Fibroblast of lung (primary cell): ENCODE results near the gene KIAA0753. TPM values are rescaled to one million over a fixed set of nuclear protein-coding genes. Genes with fewer than 3 reads are reported as not detected.
A peak's percentile ranks its signal among the peaks of the same experiment; 100 is the strongest.

ENCODE experiments used
- DNase-seq, 2 donors: peaks; one replicate each; pipeline versions ENCODE4 v3.0.0 to v3.0.0-alpha.2; 2010; ENCODE audit warnings: low read depth in 2 of 2
- H2AFZ ChIP-seq: 2 replicates; pipeline ENCODE4 v1.5.1; 2012; ENCODE audit warnings: low read length, control low read depth, inconsistent platforms
- H3K27ac ChIP-seq: 2 replicates; pipeline ENCODE4 v1.5.1; 2011; ENCODE audit warnings: low read length, control low read depth; ENCODE audit not compliant: insufficient read depth
- H3K27me3 ChIP-seq: 2 replicates; pipeline ENCODE4 v1.5.1; 2011; ENCODE audit warnings: mild to moderate bottlenecking, low read length; ENCODE audit not compliant: control insufficient read depth, insufficient read depth
- H3K36me3 ChIP-seq: 2 replicates; pipeline ENCODE4 v1.5.1; 2011; ENCODE audit warnings: low read length; ENCODE audit not compliant: control insufficient read depth, insufficient read depth
- H3K4me1 ChIP-seq: 2 replicates; pipeline ENCODE4 v1.5.1; 2011; ENCODE audit warnings: low read length; ENCODE audit not compliant: control insufficient read depth, insufficient read depth; ENCODE audit errors: extremely low read depth
- H3K4me2 ChIP-seq: 2 replicates; pipeline ENCODE4 v1.5.1; 2011; ENCODE audit warnings: low read length, control low read depth; ENCODE audit not compliant: insufficient read depth; ENCODE audit errors: extremely low read depth
- H3K4me3 ChIP-seq, 4 experiments: fragments of 200-600 bp in 1 of 4; sonication (generic) in 1 of 4; replicated peaks in 1 of 4; 2 replicates each; pipeline ENCODE4 v1.5.1; 2011 to 2016; ENCODE audit warnings: low read length in 4 of 4, low read depth in 3 of 4, mild to moderate bottlenecking in 3 of 4, control low read depth in 2 of 4, inconsistent platforms in 1 of 4, mixed read lengths in 1 of 4; ENCODE audit not compliant: insufficient read depth in 1 of 4; ENCODE audit errors: control extremely low read depth in 1 of 4
- H3K79me2 ChIP-seq: 2 replicates; pipeline ENCODE4 v1.5.1; 2012; ENCODE audit warnings: mild to moderate bottlenecking, low read length, inconsistent platforms; ENCODE audit not compliant: control insufficient read depth, insufficient read depth
- H3K9ac ChIP-seq: 2 replicates; pipeline ENCODE4 v1.5.1; 2011; ENCODE audit warnings: mild to moderate bottlenecking, low read length, control low read depth; ENCODE audit not compliant: insufficient read depth
- H3K9me3 ChIP-seq: 2 replicates; pipeline ENCODE4 v1.5.1; 2012; ENCODE audit warnings: low read depth, low read length; ENCODE audit not compliant: control insufficient read depth, insufficient read depth
- H4K20me1 ChIP-seq: 2 replicates; pipeline ENCODE4 v1.5.1; 2011; ENCODE audit warnings: low read length; ENCODE audit not compliant: control insufficient read depth, insufficient read depth; ENCODE audit errors: extremely low read depth
- EZH2 ChIP-seq: IDR thresholded peaks from 2 replicates; pipeline ENCODE4 v1.5.1; 2012; ENCODE audit warnings: low read length, control low read depth, mild to moderate bottlenecking; ENCODE audit errors: missing control alignments
- polyA plus RNA-seq, 2 donors: library from polyadenylated mRNA; depleted of rRNA in 1 of 2; stranded (reverse) in 1 of 2; unstranded in 1 of 2; fragments of >200 nt; gene quantifications; 2 replicates each; pipeline ENCODE4 v1.2.1, GENCODE V29; 2011 to 2012; ENCODE audit warnings: missing spikeins in 1 of 2
- total RNA-seq: library from RNA; depleted of rRNA; stranded (reverse); fragments of >200 nt; gene quantifications from 2 replicates; pipeline ENCODE4 v1.2.1, GENCODE V29; 2014
- TF ChIP-seq, protein P1 (sequence below), 2 donors: IDR thresholded peaks in 1 of 2; conservative IDR thresholded peaks in 1 of 2; 1 replicate in 1 of 2; 2 replicates in 1 of 2; pipeline ENCODE4 v1.5.1; 2011 to 2012; ENCODE audit warnings: low read length in 2 of 2, control low read depth in 1 of 2, inconsistent platforms in 1 of 2, low read depth in 1 of 2, mild to moderate bottlenecking in 1 of 2

KIAA0753 gene
- total and polyA plus RNA-seq, 2 donors (not counting 1 experiment from before 2014, with no cell fraction given), result 5.8 to 12.9 TPM

DNA sequence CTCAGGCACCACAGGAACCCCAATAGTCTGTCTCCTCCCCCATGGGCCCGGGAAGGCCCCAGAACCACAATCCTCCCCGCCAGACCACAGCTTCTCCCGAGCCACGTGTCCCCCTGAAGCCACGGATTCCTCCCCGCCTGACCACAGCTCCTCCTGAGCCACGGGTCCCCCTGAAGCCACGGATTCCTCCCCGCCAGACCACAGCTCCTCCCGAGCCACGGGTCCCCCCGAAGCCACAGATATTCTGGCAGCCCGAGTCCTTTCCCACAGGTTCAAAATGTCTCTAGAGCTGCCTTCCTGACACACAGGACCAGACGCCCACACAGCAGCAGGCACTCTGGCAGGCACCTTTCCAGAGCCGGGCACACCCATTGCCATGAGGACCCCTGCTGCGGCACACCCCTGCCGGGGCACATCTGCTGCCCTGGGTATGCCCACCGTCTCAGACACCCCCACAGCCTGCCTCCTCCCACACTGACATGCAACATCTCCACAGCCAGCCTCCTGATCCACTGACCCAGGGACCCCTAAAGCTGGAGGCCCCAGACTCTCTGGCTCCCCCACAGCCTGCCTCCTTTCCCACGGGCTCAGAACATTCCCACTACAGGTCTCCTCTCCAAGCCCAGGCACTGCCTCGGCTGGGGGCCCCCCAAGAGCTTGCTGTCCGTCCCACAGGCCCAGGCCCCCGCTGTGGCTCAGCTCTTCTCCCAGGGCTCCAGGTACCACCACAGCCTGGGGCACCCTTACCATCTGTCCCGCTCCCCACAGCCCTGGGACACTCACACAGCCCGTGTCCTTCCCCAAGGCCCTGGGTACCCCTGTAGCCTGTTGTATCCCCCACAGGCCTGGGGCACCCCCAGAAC, 2.2 kb downstream of the KIAA0753 start:
- Histone ChIP-seq H3K27ac (no peak overlapping the region), H3K27me3 (no peaks in the 10 kb centered on the region), H2AFZ (no peak overlapping the region), H3K4me3 (no peak overlapping the region), H3K36me3 (peaks cover 2% of the 10 kb centered on the region), H3K9me3 (no peaks in the 10 kb centered on the region), H3K4me2 (peak overlapping the region; percentile 83), H3K79me2 (peaks cover 36% of the 10 kb centered on the region), H3K9ac (no peak overlapping the region), H3K4me1 (peaks cover 9% of the 10 kb centered on the region), H4K20me1 (no peaks in the 10 kb centered on the region)
- DNase-seq, result no peak
- TF ChIP-seq, protein P1, sequence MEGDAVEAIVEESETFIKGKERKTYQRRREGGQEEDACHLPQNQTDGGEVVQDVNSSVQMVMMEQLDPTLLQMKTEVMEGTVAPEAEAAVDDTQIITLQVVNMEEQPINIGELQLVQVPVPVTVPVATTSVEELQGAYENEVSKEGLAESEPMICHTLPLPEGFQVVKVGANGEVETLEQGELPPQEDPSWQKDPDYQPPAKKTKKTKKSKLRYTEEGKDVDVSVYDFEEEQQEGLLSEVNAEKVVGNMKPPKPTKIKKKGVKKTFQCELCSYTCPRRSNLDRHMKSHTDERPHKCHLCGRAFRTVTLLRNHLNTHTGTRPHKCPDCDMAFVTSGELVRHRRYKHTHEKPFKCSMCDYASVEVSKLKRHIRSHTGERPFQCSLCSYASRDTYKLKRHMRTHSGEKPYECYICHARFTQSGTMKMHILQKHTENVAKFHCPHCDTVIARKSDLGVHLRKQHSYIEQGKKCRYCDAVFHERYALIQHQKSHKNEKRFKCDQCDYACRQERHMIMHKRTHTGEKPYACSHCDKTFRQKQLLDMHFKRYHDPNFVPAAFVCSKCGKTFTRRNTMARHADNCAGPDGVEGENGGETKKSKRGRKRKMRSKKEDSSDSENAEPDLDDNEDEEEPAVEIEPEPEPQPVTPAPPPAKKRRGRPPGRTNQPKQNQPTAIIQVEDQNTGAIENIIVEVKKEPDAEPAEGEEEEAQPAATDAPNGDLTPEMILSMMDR (conservative IDR thresholded peaks at IDR 0.05 in 1 of 2, IDR thresholded peaks at IDR 0.05 in 1 of 2; ENCODE audit: low read depth in 1 of 2, low read length in 2 of 2), result no peak
- TF ChIP-seq EZH2, result no peak

DNA sequence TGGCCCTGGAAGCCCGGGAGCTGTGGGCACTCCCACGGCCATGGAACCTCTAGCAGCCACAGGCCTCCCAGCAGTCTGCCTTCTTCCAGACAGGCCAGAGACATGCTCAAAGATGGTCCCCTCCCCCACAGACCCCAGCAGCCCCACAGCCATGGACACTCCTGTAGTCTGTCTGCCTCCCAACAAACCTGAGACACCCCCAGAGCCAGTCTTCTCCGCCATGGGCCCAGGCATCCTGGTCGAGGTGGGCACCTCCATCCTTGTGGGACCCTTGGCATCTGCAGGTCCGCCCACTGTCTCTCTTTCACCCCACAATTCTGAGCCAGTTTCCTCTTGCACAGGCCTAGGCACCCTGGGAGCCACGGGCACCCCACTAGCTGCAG, 3.1 kb downstream of the KIAA0753 start:
- Histone ChIP-seq H3K4me2 (no peak overlapping the region), H3K4me1 (peaks cover 5% of the 10 kb centered on the region), H3K27ac (no peak overlapping the region), H3K9me3 (no peaks in the 10 kb centered on the region), H3K36me3 (peaks cover 4% of the 10 kb centered on the region), H3K9ac (no peak overlapping the region), H3K4me3 (no peak overlapping the region), H2AFZ (no peak overlapping the region), H3K79me2 (peaks cover 36% of the 10 kb centered on the region), H3K27me3 (no peaks in the 10 kb centered on the region), H4K20me1 (no peaks in the 10 kb centered on the region)
- no peak for DNase-seq
- TF ChIP-seq, protein P1 (conservative IDR thresholded peaks at IDR 0.05 in 1 of 2, IDR thresholded peaks at IDR 0.05 in 1 of 2; ENCODE audit: low read depth in 1 of 2, low read length in 2 of 2), result no peak
- no peak for TF ChIP-seq EZH2

DNA sequence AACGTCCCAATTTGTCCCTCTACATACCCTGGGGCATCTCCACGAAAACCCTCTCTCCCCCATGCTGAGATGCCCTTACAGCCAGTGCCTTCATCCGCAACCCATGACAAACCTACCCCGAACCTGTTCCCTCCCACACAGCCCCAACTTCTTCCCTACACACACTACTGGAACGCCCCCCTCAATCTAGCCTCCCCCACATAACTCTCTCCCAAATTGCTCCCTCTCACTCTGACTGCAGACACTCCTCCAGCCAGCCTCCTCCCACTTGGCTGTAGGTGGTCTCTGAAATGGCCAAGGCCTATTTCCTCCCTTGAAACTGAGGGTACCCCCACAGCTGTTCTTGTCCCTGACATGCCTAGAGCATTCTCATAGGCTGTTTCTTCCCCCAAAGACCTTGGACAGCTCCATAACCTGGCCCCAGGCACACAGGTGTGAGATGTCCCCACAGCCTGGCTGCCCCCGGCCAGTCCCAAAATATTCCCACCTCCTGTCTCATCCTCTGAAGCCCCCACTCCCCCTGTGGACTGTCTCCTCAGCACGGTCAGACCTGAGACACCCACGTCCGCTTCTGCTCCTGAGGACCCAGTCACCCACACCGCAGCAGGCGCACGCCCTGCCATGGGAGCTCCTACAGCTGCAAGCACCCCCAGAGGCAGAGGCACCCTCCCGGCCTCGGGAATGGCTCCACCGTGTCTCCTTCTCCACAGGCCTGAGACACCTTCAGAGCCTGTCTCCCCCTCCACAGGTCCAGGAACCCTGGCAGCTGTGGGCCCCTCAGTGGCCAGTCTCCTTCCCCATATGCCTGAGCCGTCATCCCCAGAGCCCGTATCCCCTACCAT, 3.7 kb downstream of the KIAA0753 start:
- Histone ChIP-seq H3K4me1 (peaks cover 4% of the 10 kb centered on the region), H3K79me2 (peaks cover 31% of the 10 kb centered on the region), H3K9me3 (no peaks in the 10 kb centered on the region), H3K4me3 (no peak overlapping the region), H4K20me1 (no peaks in the 10 kb centered on the region), H2AFZ (no peak overlapping the region), H3K36me3 (peaks cover 7% of the 10 kb centered on the region), H3K27ac (no peak overlapping the region), H3K27me3 (no peaks in the 10 kb centered on the region), H3K4me2 (no peak overlapping the region), H3K9ac (no peak overlapping the region)
- no peak for DNase-seq
- no peak for TF ChIP-seq EZH2
